Kidney (tissue), 14 donors: ENCODE measurements around the gene ACKR2. TPM values are rescaled to one million over a fixed set of nuclear protein-coding genes. Genes with fewer than 3 reads are reported as not detected.

Source experiments
- DNase-seq, 5 donors: peaks; one replicate each; pipeline ENCODE4 v3.0.0-alpha.2; 2013 to 2020
- FAIRE-seq: peaks from 2 replicates; lab custom pipeline; 2012; peaks lifted over from hg19 to GRCh38; lab: Jason Lieb, UNC
- H3K27ac ChIP-seq, 2 donors: one replicate each; pipeline ENCODE4 v1.7.0; 2013; ENCODE audit warnings: low read depth in 2 of 2, low read length in 2 of 2, inconsistent platforms in 1 of 2
- H3K27me3 ChIP-seq: one replicate; pipeline ENCODE4 v1.7.1; 2013; ENCODE audit warnings: low read length, inconsistent platforms; ENCODE audit not compliant: control insufficient read depth, insufficient read depth
- H3K36me3 ChIP-seq, 3 donors: one replicate each; pipeline versions ENCODE4 v1.7.0 to v1.7.1; 2013; ENCODE audit warnings: low read length in 3 of 3, control low read depth in 1 of 3, inconsistent platforms in 1 of 3; ENCODE audit not compliant: insufficient read depth in 3 of 3, control insufficient read depth in 2 of 3
- H3K4me1 ChIP-seq, 3 donors: one replicate each; pipeline versions ENCODE4 v1.7.0 to v1.7.1; 2013; ENCODE audit warnings: low read length in 3 of 3, inconsistent platforms in 1 of 3, low read depth in 1 of 3; ENCODE audit not compliant: control insufficient read depth in 2 of 3, insufficient read depth in 2 of 3
- H3K4me3 ChIP-seq, 3 donors: one replicate each; pipeline versions ENCODE4 v1.7.0 to v1.8.1; 2013; ENCODE audit warnings: low read length in 3 of 3, control low read depth in 1 of 3, inconsistent platforms in 1 of 3
- H3K9ac ChIP-seq, 3 donors: one replicate each; pipeline versions ENCODE4 v1.7.0 to v1.7.1; 2013; ENCODE audit warnings: low read length in 3 of 3, control low read depth in 1 of 3, inconsistent platforms in 1 of 3
- H3K9me3 ChIP-seq, 3 donors: one replicate each; pipeline versions ENCODE4 v1.7.0 to v1.7.1; 2013; ENCODE audit warnings: low read length in 3 of 3, control low read depth in 1 of 3, inconsistent platforms in 1 of 3; ENCODE audit not compliant: control insufficient read depth in 2 of 3, insufficient read depth in 1 of 3
- CTCF ChIP-seq: IDR thresholded peaks from 3 replicates; pipeline ENCODE4 v1.5.1; 2012; ENCODE audit warnings: mild to moderate bottlenecking, moderate library complexity, borderline replicate concordance; ENCODE audit not compliant: insufficient read depth; ENCODE audit errors: extremely low read depth
- intact Hi-C: fragments of 100-400 bp; cut with DNase I; formaldehyde crosslinking; loops from one replicate; pipeline ENCODE4 v1.11.1; 2022
- polyA plus RNA-seq: library from polyadenylated mRNA; stranded (reverse); fragments of 350-450 nt; fragmentation: Illumina TruSeq; extraction: RNeasy Lipid Tissue Mini Kit (QIAGEN cat#74804); gene quantifications from one replicate; pipeline ENCODE4 v1.2.3, GENCODE V29; 2014; ENCODE audit warnings: low read depth, low replicate concordance; ENCODE audit not compliant: insufficient read depth
- total RNA-seq: library from RNA; stranded (reverse); fragmentation: NEBNext Ultra II Directional; extraction: Animal tissue kit (Norgen Biotek cat#: 25700); gene quantifications from one replicate; pipeline ENCODE4 v1.2.1, GENCODE V29; 2021
- donor health status: control.
- donor health status: control.
- donor health status: control.
- donor health status: control.
- donor health status: control.
- donor health status: DM: yes; HTN: yes; CAD: no.
- donor health status: Normal renal cell carcinoma (clear cell type).

The ACKR2 gene
- total and polyA plus RNA-seq, 2 donors from 2014 or later: 0.86 to 8.9 TPM

DNA sequence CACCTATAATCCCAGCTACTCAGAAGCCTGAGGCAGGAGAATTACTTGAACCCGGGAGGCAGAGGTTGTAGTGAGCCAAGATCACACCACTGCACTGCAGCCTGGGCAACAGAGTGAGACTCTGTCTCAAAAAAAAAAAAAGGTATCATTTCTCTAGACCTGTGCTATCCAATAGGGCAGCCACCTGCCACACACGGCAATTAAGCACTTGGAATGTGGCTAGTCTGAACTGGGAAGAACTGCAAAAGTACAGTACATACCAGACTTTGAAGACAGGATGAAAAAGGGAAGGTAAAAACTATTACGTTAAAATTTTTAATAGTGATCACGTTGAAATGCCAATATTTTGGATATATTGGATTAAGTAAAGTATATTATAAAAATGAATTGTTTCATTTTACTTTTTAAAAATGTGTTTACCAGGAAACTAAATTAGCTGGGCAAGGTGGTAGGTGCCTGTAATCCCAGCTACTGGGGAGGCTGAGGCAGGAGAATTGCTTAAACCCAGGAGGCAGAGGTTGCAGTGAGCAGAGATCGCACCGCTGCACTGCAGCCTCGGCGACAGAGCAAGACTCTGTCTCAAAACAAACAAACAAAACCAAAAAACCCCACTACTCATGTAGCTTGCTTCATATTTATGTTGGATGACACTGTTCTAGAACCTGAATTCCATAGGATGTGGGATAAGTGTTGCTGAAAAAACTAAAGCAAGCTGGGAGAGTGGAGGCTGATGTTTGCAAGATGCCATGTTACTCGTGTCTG is 64.2 kb downstream of the ACKR2 start:
- Histone ChIP-seq H3K9ac (peak overlapping the region in 1 of 3 donors; percentile 29), H3K27ac (peak overlapping the region; percentile 1 to 72), H3K4me1 (peaks cover 0 to 46% (median 26%) of the 10 kb centered on the region in 3 donors), H3K36me3 (no peaks in the 10 kb centered on the region), H3K9me3 (no peaks in the 10 kb centered on the region), H3K4me3 (peak overlapping the region in 2 of 3 donors; percentile 47 to 67), H3K27me3 (no peaks in the 10 kb centered on the region)
- intact Hi-C loops: no loop called here
- TF ChIP-seq CTCF: no peak
- FAIRE-seq (no peak), DNase-seq (peak in 3 of 5 donors; percentile 49 to 80 (median 74))

DNA sequence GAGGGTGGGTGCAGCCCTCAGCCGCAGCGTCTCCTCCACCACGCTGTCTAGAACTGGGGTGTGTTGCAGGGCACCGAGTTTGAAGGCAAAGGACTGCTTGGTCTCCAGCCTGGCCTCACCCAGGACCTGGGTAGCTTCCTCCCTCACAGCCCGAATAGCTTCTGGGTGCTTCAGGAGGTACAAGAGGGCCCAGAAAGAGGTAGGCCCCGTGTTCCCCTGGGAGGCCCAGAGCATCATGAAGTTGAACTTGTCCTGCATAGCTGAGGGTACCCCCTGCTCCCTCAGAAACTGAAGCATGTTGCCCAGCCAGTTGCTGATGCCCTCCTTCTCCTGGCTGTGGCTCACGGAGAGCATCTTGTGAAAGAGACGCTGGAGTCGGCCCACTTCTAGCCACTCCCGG is 65.5 kb downstream of the ACKR2 start:
- no peak for FAIRE-seq
- DNase-seq: no peak
- intact Hi-C loops: no loop called here
- peak overlapping the region; percentile 40 to 72 for H3K27ac ChIP-seq
- H3K4me3 ChIP-seq: peak overlapping the region in 2 of 3 donors; percentile 47 to 67
- TF ChIP-seq CTCF: no peak
- peaks cover 0 to 46% (median 26%) of the 10 kb centered on the region in 3 donors for H3K4me1 ChIP-seq
- H3K36me3 ChIP-seq: no peaks in the 10 kb centered on the region
- H3K9ac ChIP-seq: peak overlapping the region in 1 of 3 donors; percentile 26
- no peaks in the 10 kb centered on the region for H3K9me3 ChIP-seq
- H3K27me3 ChIP-seq: no peaks in the 10 kb centered on the region

- peak within 1 kb of the TSS; percentile 68 to 72 for H3K27ac ChIP-seq
- no peaks in the 10 kb centered on the region for H3K9me3 ChIP-seq
- peak within 1 kb of the TSS in 2 of 3 donors; percentile 47 to 67 for H3K4me3 ChIP-seq
- H3K4me1 ChIP-seq: peaks cover 0 to 49% (median 29%) of the 10 kb centered on the region in 3 donors
- H3K9ac ChIP-seq: peak within 1 kb of the TSS in 1 of 3 donors; percentile 26
- H3K36me3 ChIP-seq: no peaks in the 10 kb centered on the region
- no peak for FAIRE-seq
- no peaks in the 10 kb centered on the region for H3K27me3 ChIP-seq
- no peak for TF ChIP-seq CTCF
- intact Hi-C loops: no loop called here
- peak in 2 of 5 donors; percentile 19 to 34 for DNase-seq
Observed at GRCh38 chr3:42875325-42876151, 66.3 kb downstream of the ACKR2 start, which contains the start of gene CYP8B1. Gene CYP8B1 (minus strand): TSS chr3:42875879. CDS start chr3:42875816, 63 bp downstream.
